HG03025 (cell line): ENCODE data around the gene UBE2D3.
"Not testable (repeated sequence)": the region's sequence is repeated elsewhere in the genome, so short reads cannot be mapped to it uniquely, and the experiment has no call there.

ENCODE experiments used
- ATAC-seq: cut with Tn5 transposase; IDR thresholded peaks from one replicate; pipeline ENCODE4 v1.9.1; 2021; ENCODE audit warnings: mild to moderate bottlenecking, moderate library complexity; ENCODE audit not compliant: unreplicated experiment, low FRiP score

UBE2D3 gene

GRCh38 chr4:102832667-102833066, 5.3 kb upstream of the UBE2D3 start:
- no peak for ATAC-seq

GRCh38 chr4:102832105-102832504, 4.8 kb upstream of the UBE2D3 start:
- no peak for ATAC-seq

- no peak for ATAC-seq
These were observed 2.5 kb upstream of the UBE2D3 start for GRCh38 chr4:102829803-102830202.

- no peak for ATAC-seq
These were observed 1.1 kb upstream of the UBE2D3 start for GRCh38 chr4:102828497-102828808.

GRCh38 chr4:102827674-102828496, 534 bp upstream of the UBE2D3 start:
- peak; percentile 87 for ATAC-seq

- ATAC-seq = no peak
These were observed 1.1 kb downstream of the UBE2D3 start for GRCh38 chr4:102826105-102826889.

GRCh38 chr4:102825261-102826091, 1.9 kb downstream of the UBE2D3 start:
- no peak for ATAC-seq

GRCh38 chr4:102824398-102824797, 3.0 kb downstream of the UBE2D3 start:
- ATAC-seq = no peak

- ATAC-seq = no peak
These were observed 3.5 kb downstream of the UBE2D3 start for GRCh38 chr4:102823897-102824296.

GRCh38 chr4:102823464-102823863, 3.9 kb downstream of the UBE2D3 start:
- no peak for ATAC-seq

GRCh38 chr4:102819588-102820365, 7.6 kb downstream of the UBE2D3 start:
- ATAC-seq = no peak

- ATAC-seq = not testable (repeated sequence)
These were observed 8.3 kb downstream of the UBE2D3 start for GRCh38 chr4:102819100-102819499.

GRCh38 chr4:102817613-102818268, 9.6 kb downstream of the UBE2D3 start:
- ATAC-seq = no peak

GRCh38 chr4:102817021-102817605, 10.2 kb downstream of the UBE2D3 start:
- ATAC-seq = no peak

- no peak for ATAC-seq
These were observed 11.4 kb downstream of the UBE2D3 start for GRCh38 chr4:102815981-102816380.

GRCh38 chr4:102809691-102810090, 17.7 kb downstream of the UBE2D3 start:
- ATAC-seq = no peak

- ATAC-seq = peak; percentile 62
These were observed 18.2 kb downstream of the UBE2D3 start for GRCh38 chr4:102809190-102809589.

- no peak for ATAC-seq
These were observed 19.3 kb downstream of the UBE2D3 start for GRCh38 chr4:102808009-102808408.

- no peak for ATAC-seq
These were observed 20.0 kb downstream of the UBE2D3 start for GRCh38 chr4:102807345-102807744.
